DMS 273 (cell line): ENCODE measurements around the gene LUC7L.

Experiments
- DNase-seq: peaks from one replicate; lab custom pipeline; 2025; ENCODE audit not compliant: unreplicated experiment; lab: John Stamatoyannopoulos, UW

The LUC7L gene

GRCh38 chr16:149024-149660 lies 80.1 kb downstream of the LUC7L start:
- DNase-seq: no peak

DNA sequence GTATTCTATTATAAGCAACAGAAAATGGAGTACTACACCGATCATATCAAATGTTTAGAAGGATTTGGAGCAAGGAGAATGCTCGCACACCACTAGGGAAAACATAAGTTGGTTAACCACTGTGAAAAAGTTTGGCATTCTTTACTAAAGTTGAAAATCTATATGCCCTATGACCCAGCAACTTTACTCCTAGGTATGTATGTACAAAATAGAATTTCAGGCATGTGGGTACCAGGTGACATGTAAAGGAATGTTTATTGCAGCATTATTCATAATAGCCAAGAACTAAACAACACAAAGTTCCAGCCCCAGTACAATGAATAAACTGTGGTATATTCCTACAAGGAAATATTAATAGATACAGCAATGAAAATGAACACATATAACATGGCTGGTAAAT lies 82.6 kb downstream of the LUC7L start:
- no peak for DNase-seq

DNA sequence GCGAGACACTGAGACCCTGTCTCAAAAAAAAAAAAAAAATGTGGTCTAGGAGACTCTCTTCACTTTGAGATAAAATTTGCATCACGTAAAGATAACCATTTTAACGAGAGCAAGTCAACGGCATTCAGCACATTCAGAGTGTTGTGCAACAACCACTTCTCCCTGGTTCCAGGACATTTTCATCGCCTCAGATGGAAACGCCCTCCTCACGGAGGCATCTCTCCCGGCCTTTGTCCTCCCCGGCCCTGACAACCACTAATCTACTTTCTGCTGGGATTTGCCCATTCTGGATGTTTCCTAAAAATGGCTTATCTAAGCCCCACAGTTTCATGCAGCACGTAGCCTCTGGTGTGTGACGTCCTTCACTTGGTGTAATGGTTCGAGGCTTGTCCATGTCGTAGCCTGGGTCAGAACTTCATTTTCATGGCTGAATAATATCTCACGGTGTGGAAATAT lies 84.4 kb downstream of the LUC7L start:
- no peak for DNase-seq

- DNase-seq: no peak
Observed at GRCh38 chr16:143456-143855, 85.8 kb downstream of the LUC7L start.

DNA sequence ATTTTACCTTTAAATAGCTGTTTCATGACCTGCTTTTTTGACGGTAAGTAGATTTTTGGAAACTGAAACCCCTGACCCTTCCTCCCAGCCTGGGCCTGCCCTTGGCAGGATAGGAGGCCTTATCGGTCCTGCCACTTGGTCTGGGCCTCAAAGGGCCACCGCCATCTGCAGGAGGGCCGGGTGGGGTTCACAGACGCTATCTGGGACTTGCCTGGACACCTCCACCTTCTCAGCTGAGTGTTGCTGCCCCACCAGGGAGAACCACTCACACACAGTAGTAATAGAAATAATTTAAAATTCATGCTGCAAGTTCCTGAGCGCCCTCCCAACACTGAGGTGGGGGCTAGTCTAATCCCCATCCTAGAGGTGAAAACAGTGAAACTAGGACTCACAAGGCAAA lies 86.2 kb downstream of the LUC7L start:
- no peak for DNase-seq

GRCh38 chr16:142405-142967 lies 86.8 kb downstream of the LUC7L start:
- DNase-seq: no peak

DNA sequence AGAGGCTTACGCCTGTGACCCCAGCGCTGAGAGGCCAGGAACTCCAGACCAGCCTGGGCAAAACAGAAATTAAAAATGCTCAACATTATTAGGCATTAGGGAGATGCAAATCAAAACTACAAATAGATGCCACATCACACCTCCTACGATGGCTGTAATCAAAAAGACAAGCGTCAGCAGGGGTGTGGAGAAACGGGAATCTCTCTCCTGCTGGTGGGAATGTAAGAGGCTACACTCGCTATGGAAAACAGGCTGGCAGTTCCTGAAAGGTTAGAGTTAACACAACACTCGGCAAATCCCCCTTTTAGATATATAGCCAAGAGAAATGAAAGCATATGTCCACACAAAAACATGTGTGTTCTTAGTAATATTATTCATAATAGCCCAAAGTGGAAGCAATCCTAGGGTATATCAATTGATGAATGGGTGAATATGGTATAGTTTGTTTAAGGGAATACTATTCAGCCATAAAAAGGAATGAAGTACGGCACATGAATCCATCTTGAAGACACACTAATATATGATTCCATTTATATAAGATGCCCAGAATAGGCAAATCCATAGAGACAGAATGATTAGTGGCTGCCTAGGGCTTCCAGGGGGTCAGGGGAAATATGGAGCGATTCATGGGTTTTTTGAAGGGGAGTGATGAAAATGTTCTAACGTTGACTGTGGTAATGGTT lies 88.9 kb downstream of the LUC7L start:
- peak; percentile 29 for DNase-seq
